GM20000 (cell line): ENCODE data around the gene OXSM.

Source experiments
- DNase-seq: peaks from one replicate; pipeline ENCODE4 v3.0.0; 2012; ENCODE audit warnings: low spot score
- TF ChIP-seq, protein P1 (sequence below): IDR thresholded peaks from 2 replicates; pipeline ENCODE4 v1.5.1; 2012; ENCODE audit warnings: mild to moderate bottlenecking, control low read depth; ENCODE audit errors: extremely low read depth, missing control alignments

OXSM gene

DNA sequence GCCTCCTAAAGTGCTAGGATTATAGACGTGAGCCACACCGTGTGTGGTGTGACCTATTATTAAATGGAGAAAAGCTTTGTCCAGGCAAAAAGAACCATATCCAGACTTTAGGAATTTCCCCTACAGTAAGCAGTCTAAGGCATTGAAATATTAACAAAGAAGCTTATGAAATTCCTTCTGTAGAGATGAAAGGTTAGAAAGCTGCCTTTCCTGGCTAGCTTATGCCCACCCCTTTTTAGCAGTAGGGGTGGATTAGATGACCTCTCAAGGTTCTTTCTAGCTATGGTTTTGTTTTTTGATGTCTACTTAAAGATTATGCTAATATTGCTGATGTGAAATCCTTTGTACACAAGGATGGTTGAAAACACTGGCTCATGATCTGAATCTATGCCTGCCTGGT, 13.9 kb downstream of the OXSM start:
- DNase-seq, result no peak
- TF ChIP-seq, protein P1, sequence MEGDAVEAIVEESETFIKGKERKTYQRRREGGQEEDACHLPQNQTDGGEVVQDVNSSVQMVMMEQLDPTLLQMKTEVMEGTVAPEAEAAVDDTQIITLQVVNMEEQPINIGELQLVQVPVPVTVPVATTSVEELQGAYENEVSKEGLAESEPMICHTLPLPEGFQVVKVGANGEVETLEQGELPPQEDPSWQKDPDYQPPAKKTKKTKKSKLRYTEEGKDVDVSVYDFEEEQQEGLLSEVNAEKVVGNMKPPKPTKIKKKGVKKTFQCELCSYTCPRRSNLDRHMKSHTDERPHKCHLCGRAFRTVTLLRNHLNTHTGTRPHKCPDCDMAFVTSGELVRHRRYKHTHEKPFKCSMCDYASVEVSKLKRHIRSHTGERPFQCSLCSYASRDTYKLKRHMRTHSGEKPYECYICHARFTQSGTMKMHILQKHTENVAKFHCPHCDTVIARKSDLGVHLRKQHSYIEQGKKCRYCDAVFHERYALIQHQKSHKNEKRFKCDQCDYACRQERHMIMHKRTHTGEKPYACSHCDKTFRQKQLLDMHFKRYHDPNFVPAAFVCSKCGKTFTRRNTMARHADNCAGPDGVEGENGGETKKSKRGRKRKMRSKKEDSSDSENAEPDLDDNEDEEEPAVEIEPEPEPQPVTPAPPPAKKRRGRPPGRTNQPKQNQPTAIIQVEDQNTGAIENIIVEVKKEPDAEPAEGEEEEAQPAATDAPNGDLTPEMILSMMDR, result no peak

DNA sequence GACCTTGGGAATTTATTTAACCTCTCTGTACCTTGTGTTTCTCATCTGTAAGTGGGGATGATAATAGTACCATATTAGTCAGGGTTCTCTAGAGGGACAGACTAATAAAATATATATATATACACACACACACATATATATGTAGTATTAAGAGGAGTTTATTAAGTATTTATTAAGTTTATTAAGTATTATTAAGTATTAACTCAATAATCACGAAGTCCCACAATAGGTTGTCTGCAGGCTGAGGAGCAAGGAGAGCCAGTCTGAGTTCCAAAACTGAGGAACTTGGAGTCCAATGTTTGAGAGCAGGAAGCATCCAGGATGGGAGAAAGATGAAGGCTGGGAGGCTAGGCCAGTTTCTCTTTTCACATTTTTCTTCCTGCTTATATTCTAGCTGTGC, 14.8 kb downstream of the OXSM start:
- TF ChIP-seq, protein P1, result no peak
- no peak for DNase-seq

DNA sequence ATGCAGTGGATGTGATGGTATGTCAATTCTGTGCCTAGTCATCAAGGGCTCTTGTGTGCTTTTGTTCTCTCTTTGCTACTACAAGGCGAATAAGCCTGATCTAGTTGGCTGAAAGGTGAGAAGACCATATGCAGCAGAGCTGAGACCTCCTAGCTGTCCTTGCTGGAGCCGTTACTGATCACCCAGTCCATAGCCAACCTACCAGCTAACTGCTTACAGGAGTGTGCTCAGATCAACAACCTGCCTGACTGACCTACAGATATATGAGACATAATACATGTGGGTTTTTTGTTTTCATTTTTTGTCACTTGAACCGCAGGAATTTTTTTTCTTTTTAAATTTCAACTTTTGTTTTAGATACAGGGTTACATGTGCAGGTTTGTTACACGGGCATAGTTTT, 22.8 kb downstream of the OXSM start:
- TF ChIP-seq, protein P1, result no peak
- no peak for DNase-seq

GRCh38 chr3:25817107-25817506, 27.2 kb downstream of the OXSM start:
- no peak for DNase-seq
- TF ChIP-seq, protein P1, result no peak

DNA sequence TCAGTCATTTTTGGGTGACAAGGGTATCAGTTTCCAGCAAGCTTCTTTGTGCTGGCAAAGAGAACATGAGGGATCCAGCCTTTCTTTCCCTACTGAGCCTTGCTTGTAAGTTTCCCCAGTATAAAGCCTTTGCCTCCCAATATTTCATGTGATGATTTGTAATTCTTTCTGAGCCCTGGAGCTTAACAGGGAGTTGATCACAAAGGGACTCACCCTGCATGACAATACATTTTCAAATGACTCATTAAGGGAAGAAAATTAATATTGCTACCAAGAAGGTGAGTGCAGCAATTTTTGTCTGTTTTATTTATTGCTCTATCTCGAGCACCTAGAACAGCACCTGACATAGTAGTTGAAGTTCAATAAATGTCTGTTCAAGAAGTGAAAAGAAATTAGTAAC, 27.7 kb downstream of the OXSM start:
- TF ChIP-seq, protein P1, result no peak
- no peak for DNase-seq

GRCh38 chr3:25818335-25818734, 28.4 kb downstream of the OXSM start:
- TF ChIP-seq, protein P1, result no peak
- no peak for DNase-seq

DNA sequence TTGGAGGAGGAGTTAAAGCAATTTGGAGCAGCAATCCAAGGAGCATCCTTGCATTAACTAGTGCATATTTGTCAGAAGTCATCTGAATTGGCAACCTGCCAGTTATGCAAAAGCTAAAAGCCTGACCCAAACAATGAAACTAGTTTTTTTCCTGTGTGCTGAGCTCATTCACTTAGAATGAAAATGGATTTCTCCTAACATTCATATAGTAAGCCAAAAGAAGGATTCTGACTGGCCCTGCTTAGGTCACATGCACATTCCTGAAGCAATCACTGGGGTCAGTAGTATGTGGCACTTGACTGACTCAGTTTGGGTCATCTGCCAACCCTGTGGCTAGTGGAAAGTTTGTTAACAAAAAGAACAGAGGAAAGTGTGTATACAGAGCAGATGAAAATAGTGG, 30.5 kb downstream of the OXSM start:
- TF ChIP-seq, protein P1, result no peak
- DNase-seq, result no peak
